Panc1 (cell line): ENCODE measurements around the gene ARHGEF18. TPM values are rescaled to one million over a fixed set of nuclear protein-coding genes. Genes with fewer than 3 reads are reported as not detected.

Experiments used
- ATAC-seq: fragments of 200-7000 bp; cut with Tn5 transposase; 2 replicates; pipeline ENCODE4 v1.9.1; 2020; ENCODE audit warnings: mild to moderate bottlenecking, moderate library complexity
- BruUV-seq: library from RNA; stranded (reverse); fragments of 400-500 nt; replicated peaks from 2 replicates; lab custom pipeline; 2021; lab: Mats Ljungman, UMichigan
- CTCF ChIA-PET: fragments of 300-600 bp; sonication (Branson Sonifier 250); formaldehyde crosslinking; loops from one replicate; lab custom pipeline; 2022; ENCODE audit warnings: antibody characterized with exemption; lab: Charles Lee
- POLR2A ChIA-PET: fragments of 300-600 bp; sonication (Branson Sonifier 250); formaldehyde crosslinking; loops from one replicate; lab custom pipeline; 2022; ENCODE audit warnings: antibody characterized with exemption; lab: Charles Lee
- DNase-seq: peaks from one replicate; pipeline ENCODE4 v3.0.0-alpha.2; 2010; ENCODE audit warnings: low read depth, low spot score
- H3K27ac ChIP-seq: 2 replicates; pipeline ENCODE4 v1.5.1; 2011; ENCODE audit warnings: mild to moderate bottlenecking, low read length, inconsistent platforms
- H3K27me3 ChIP-seq: fragments of 200-500 bp; sonication (Bioruptor generic); 2 replicates; pipeline ENCODE4 v1.6.0; 2014; ENCODE audit warnings: low read length, inconsistent platforms; ENCODE audit not compliant: control insufficient read depth, insufficient read depth
- H3K36me3 ChIP-seq: fragments of 200-500 bp; sonication (Bioruptor generic); 2 replicates; pipeline ENCODE4 v1.5.1; 2014; ENCODE audit warnings: inconsistent platforms, mild to moderate bottlenecking, low read length, moderate library complexity; ENCODE audit not compliant: control insufficient read depth, insufficient read depth
- H3K4me1 ChIP-seq: 2 replicates; pipeline ENCODE4 v1.5.1; 2011; ENCODE audit warnings: inconsistent platforms, mild to moderate bottlenecking, low read length, moderate library complexity; ENCODE audit not compliant: control insufficient read depth, insufficient read depth
- H3K4me3 ChIP-seq, 2 experiments: 2 replicates each; pipeline ENCODE4 v1.5.1; 2011 to 2012; ENCODE audit warnings: low read depth in 2 of 2, low read length in 2 of 2, mild to moderate bottlenecking in 2 of 2, inconsistent platforms in 1 of 2, moderate library complexity in 1 of 2
- H3K9me3 ChIP-seq: fragments of 200-500 bp; sonication (Bioruptor generic); 2 replicates; pipeline ENCODE4 v1.5.1; 2014; ENCODE audit warnings: low read depth, mild to moderate bottlenecking, inconsistent platforms, low read length, moderate library complexity; ENCODE audit not compliant: control insufficient read depth, insufficient read depth
- POLR2AphosphoS5 ChIP-seq: IDR thresholded peaks from 2 replicates; pipeline ENCODE4 v1.6.1; 2012; ENCODE audit warnings: mild to moderate bottlenecking, low read depth, low read length, moderate library complexity
- SIN3A ChIP-seq: IDR thresholded peaks from 2 replicates; pipeline ENCODE4 v1.6.1; 2012; ENCODE audit warnings: low read depth, mild to moderate bottlenecking, low read length, moderate library complexity, borderline replicate concordance; ENCODE audit not compliant: insufficient read depth
- TCF7L2 ChIP-seq: IDR thresholded peaks from 2 replicates; pipeline ENCODE4 v1.6.1; 2011; ENCODE audit warnings: mild to moderate bottlenecking, low read depth, low read length, inconsistent platforms
- in situ Hi-C: cut with HindIII; loops from 2 replicates; pipeline ENCODE4 v1.10.0; 2016; ENCODE audit warnings: low sequenced_read_pairs, low pct_unique_long_range_greater_than_20kb
- intact Hi-C: fragments of 100-400 bp; cut with micrococcal nuclease; formaldehyde crosslinking; loops from one replicate; pipeline ENCODE4 v1.10.0; 2022; ENCODE audit not compliant: unreplicated experiment
- total RNA-seq: library from RNA; stranded (reverse); gene quantifications from one replicate; pipeline ENCODE4 v1.2.1, GENCODE V29; 2021; ENCODE audit not compliant: unreplicated experiment
- TF ChIP-seq, protein P1 (sequence below): fragments of 450-650 bp; IDR thresholded peaks from 2 replicates; pipeline ENCODE4 v1.5.1; 2017; ENCODE audit warnings: mild to moderate bottlenecking
- TF ChIP-seq, protein P2 (sequence below), 2 experiments: IDR thresholded peaks; 2 replicates each; pipeline ENCODE4 v1.6.1; 2011 to 2012; ENCODE audit warnings: low read depth in 2 of 2, control low read depth in 1 of 2, low read length in 1 of 2, mild to moderate bottlenecking in 1 of 2, moderate library complexity in 1 of 2; ENCODE audit not compliant: insufficient read depth in 1 of 2

ARHGEF18 gene
- total RNA-seq, 1 experiment from 2014 or later: 39.1 TPM

DNA sequence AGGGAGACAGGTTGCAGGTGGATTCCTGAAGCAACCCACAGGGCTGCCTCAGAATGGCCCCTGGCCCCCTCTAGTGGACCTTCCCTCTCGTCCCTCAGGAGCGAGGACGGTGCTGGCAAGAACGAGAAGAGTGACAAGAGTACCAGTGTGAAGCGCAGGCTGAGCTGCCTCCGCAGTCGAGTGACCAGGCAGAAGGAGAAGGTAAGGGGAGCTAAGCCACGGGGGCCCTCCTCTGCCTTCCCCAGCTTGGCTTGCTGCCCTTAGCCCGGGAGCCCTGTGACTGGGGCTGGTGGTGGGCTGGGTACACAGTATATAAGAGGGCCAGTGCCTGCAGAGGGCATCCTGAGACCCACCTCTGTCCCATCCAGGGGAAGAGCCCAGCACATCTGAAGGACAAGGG, 34.0 kb downstream of the ARHGEF18 start:
- H3K27ac ChIP-seq: no peak overlapping the region
- H3K9me3 ChIP-seq: no peaks in the 10 kb centered on the region
- TF ChIP-seq TCF7L2 (no peak), POLR2AphosphoS5 (no peak), SIN3A (no peak)
- TF ChIP-seq, protein P1, sequence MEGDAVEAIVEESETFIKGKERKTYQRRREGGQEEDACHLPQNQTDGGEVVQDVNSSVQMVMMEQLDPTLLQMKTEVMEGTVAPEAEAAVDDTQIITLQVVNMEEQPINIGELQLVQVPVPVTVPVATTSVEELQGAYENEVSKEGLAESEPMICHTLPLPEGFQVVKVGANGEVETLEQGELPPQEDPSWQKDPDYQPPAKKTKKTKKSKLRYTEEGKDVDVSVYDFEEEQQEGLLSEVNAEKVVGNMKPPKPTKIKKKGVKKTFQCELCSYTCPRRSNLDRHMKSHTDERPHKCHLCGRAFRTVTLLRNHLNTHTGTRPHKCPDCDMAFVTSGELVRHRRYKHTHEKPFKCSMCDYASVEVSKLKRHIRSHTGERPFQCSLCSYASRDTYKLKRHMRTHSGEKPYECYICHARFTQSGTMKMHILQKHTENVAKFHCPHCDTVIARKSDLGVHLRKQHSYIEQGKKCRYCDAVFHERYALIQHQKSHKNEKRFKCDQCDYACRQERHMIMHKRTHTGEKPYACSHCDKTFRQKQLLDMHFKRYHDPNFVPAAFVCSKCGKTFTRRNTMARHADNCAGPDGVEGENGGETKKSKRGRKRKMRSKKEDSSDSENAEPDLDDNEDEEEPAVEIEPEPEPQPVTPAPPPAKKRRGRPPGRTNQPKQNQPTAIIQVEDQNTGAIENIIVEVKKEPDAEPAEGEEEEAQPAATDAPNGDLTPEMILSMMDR: no peak; the same call in 1 of the 2 replicates
- TF ChIP-seq, protein P2, sequence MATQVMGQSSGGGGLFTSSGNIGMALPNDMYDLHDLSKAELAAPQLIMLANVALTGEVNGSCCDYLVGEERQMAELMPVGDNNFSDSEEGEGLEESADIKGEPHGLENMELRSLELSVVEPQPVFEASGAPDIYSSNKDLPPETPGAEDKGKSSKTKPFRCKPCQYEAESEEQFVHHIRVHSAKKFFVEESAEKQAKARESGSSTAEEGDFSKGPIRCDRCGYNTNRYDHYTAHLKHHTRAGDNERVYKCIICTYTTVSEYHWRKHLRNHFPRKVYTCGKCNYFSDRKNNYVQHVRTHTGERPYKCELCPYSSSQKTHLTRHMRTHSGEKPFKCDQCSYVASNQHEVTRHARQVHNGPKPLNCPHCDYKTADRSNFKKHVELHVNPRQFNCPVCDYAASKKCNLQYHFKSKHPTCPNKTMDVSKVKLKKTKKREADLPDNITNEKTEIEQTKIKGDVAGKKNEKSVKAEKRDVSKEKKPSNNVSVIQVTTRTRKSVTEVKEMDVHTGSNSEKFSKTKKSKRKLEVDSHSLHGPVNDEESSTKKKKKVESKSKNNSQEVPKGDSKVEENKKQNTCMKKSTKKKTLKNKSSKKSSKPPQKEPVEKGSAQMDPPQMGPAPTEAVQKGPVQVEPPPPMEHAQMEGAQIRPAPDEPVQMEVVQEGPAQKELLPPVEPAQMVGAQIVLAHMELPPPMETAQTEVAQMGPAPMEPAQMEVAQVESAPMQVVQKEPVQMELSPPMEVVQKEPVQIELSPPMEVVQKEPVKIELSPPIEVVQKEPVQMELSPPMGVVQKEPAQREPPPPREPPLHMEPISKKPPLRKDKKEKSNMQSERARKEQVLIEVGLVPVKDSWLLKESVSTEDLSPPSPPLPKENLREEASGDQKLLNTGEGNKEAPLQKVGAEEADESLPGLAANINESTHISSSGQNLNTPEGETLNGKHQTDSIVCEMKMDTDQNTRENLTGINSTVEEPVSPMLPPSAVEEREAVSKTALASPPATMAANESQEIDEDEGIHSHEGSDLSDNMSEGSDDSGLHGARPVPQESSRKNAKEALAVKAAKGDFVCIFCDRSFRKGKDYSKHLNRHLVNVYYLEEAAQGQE (IDR thresholded peaks at IDR 0.05; ENCODE audit: insufficient read depth in 1 of 2, low read depth in 2 of 2, low read length in 1 of 2): no peak
- no peaks in the 10 kb centered on the region for H3K4me1 ChIP-seq
- ChIA-PET CTCF (no interaction called here), POLR2A (no interaction called here)
- in situ Hi-C loops: no loop called here
- no peaks in the 10 kb centered on the region for H3K36me3 ChIP-seq
- no peak overlapping the region for H3K4me3 ChIP-seq
- H3K27me3 ChIP-seq: no peaks in the 10 kb centered on the region
- no peak for DNase-seq
- intact Hi-C loops: no loop called here
- ATAC-seq: peak; percentile 52; the same call in 1 of the 2 replicates
- no TSS peak for BruUV-seq

DNA sequence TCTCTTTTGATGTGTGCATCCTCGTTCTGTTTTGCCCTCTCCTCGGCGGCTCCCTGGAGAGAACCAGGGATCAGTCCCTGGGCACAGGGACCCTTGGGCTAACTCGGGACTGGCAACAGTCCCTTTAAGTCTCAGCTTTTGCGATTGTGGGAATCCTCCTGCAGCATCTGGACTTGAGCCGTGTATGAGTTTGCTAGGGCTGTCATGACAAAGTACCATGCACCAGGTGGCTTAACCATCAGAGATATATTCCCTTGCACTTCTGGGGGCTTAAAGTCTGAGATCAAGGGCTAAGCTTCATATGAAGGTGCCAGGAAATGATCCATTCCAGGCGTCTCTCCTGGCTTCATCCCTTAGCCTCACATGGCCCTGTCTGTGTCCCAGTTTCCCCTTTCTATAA, 34.5 kb downstream of the ARHGEF18 start:
- no TSS peak for BruUV-seq
- POLR2A ChIA-PET: no interaction called here
- Histone ChIP-seq H3K4me1 (no peaks in the 10 kb centered on the region), H3K27ac (no peak overlapping the region), H3K36me3 (no peaks in the 10 kb centered on the region), H3K27me3 (no peaks in the 10 kb centered on the region), H3K4me3 (no peak overlapping the region), H3K9me3 (no peaks in the 10 kb centered on the region)
- DNase-seq (no peak), ATAC-seq (no peak)
- in situ Hi-C loops (no loop called here), intact Hi-C loops (no loop called here)
- TF ChIP-seq SIN3A (no peak), TCF7L2 (no peak), POLR2AphosphoS5 (no peak)
- TF ChIP-seq, protein P1: no peak
- TF ChIP-seq, protein P2 (IDR thresholded peaks at IDR 0.05; ENCODE audit: insufficient read depth in 1 of 2, low read depth in 2 of 2, low read length in 1 of 2): no peak
- CTCF ChIA-PET: no interaction called here
